ENCODE results near the gene PDE4D. TPM values are rescaled to one million over a fixed set of nuclear protein-coding genes. Genes with fewer than 3 reads are reported as not detected.

Gene PDE4D
- polyA plus RNA-seq, 1 donor (not counting 4 experiments of a cell fraction or from before 2014, with no cell fraction given): 3.6 TPM

- Histone ChIP-seq H4K20me1 (ENCODE audit: control insufficient read depth, extremely low read depth, insufficient read depth, low read length) (no peaks in the 10 kb centered on the region), H3K27me3 (ENCODE audit: control insufficient read depth, extremely low read depth, insufficient read depth, low read length) (no peaks in the 10 kb centered on the region), H3K9me1 (ENCODE audit: control insufficient read depth, extremely low read depth, insufficient read depth, low read length) (no peaks in the 10 kb centered on the region), H3K9me3 (ENCODE audit: control insufficient read depth, low read depth, low read length) (no peaks in the 10 kb centered on the region), H3K4me1 (ENCODE audit: control insufficient read depth, extremely low read depth, insufficient read depth, low read length) (no peaks in the 10 kb centered on the region), H2AFZ (ENCODE audit: control insufficient read depth, low read length) (no peak overlapping the region), H3K27ac (ENCODE audit: control insufficient read depth, insufficient read depth, low read length) (no peak overlapping the region), H3K79me2 (ENCODE audit: control insufficient read depth, insufficient read depth, low read length) (no peaks in the 10 kb centered on the region), H3K9ac (ENCODE audit: control insufficient read depth, extremely low read depth, insufficient read depth, low read length) (no peak overlapping the region), H3K4me3 (ENCODE audit: control insufficient read depth in 2 of 3, extremely low read depth in 1 of 3, insufficient read depth in 2 of 3, low read depth in 1 of 3, low read length in 3 of 3) (no peak overlapping the region), H3K36me3 (ENCODE audit: control insufficient read depth in 2 of 2, extremely low read depth in 1 of 2, insufficient read depth in 2 of 2, low read length in 2 of 2) (no peaks in the 10 kb centered on the region), H3K4me2 (ENCODE audit: control insufficient read depth, extremely low read depth, insufficient read depth, low read depth, low read length) (no peak overlapping the region)
- no peak for DNase-seq (ENCODE audit: low read depth, low spot score)
- TF ChIP-seq CTCF (optimal IDR thresholded peaks at IDR 0.05 in 1 of 3, IDR thresholded peaks at IDR 0.05 in 1 of 3, conservative IDR thresholded peaks at IDR 0.05 in 1 of 3; ENCODE audit: extremely low read depth in 1 of 3, insufficient read depth in 2 of 3, low read length in 3 of 3) (no peak), EZH2 (IDR thresholded peaks at IDR 0.05; ENCODE audit: low read length) (no peak)
- no peak for FAIRE-seq
- dilution Hi-C loops (cut with MboI; ENCODE audit: extremely low pct_ligation_motif_present, low sequenced_read_pairs): no loop called here
These were observed 925.2 kb downstream of the PDE4D start for GRCh38 chr5:58968350-58968749.

DNA sequence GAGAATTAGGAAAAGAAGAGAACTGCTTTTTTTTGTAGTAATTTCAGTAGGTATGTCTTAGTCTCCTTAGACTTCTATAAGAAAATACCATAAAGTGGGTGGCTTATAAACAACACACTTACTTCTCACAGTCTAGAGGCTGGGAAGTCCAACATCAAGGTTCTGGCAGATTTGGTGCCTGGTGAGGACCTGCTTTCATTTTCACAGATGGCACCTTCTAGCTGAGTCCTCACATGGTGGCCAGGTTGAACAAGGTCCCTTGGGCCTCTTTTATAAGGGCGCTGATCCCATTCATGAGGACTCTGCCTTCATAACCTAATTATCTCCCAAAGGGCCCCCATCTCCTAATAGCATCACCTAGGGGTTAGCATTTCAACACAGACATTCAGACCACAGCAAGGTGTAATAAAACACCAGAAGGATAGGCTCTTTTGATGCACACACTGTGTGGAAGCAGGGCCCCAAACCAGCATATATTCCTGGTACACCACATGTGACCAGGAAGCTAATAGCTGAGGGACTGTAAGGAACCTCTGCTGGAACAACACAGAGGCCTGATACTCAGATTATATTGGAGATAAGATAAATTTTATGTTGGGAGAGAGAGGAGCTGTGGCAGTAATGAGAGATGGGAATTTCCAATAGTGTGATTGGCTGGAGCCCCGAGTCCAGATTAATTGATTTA, 925.8 kb downstream of the PDE4D start:
- H3K4me3 ChIP-seq (ENCODE audit: control insufficient read depth in 2 of 3, extremely low read depth in 1 of 3, insufficient read depth in 2 of 3, low read depth in 1 of 3, low read length in 3 of 3): no peak overlapping the region
- DNase-seq (ENCODE audit: low read depth, low spot score) (no peak), FAIRE-seq (no peak)
- H4K20me1 ChIP-seq (ENCODE audit: control insufficient read depth, extremely low read depth, insufficient read depth, low read length): no peaks in the 10 kb centered on the region
- H3K36me3 ChIP-seq (ENCODE audit: control insufficient read depth in 2 of 2, extremely low read depth in 1 of 2, insufficient read depth in 2 of 2, low read length in 2 of 2): no peaks in the 10 kb centered on the region
- H3K9me1 ChIP-seq (ENCODE audit: control insufficient read depth, extremely low read depth, insufficient read depth, low read length): no peaks in the 10 kb centered on the region
- no peaks in the 10 kb centered on the region for H3K79me2 ChIP-seq (ENCODE audit: control insufficient read depth, insufficient read depth, low read length)
- H3K4me2 ChIP-seq (ENCODE audit: control insufficient read depth, extremely low read depth, insufficient read depth, low read depth, low read length): no peak overlapping the region
- H3K9ac ChIP-seq (ENCODE audit: control insufficient read depth, extremely low read depth, insufficient read depth, low read length): no peak overlapping the region
- dilution Hi-C loops (cut with MboI; ENCODE audit: extremely low pct_ligation_motif_present, low sequenced_read_pairs): no loop called here
- H3K4me1 ChIP-seq (ENCODE audit: control insufficient read depth, extremely low read depth, insufficient read depth, low read length): no peaks in the 10 kb centered on the region
- no peak overlapping the region for H2AFZ ChIP-seq (ENCODE audit: control insufficient read depth, low read length)
- no peaks in the 10 kb centered on the region for H3K27me3 ChIP-seq (ENCODE audit: control insufficient read depth, extremely low read depth, insufficient read depth, low read length)
- no peaks in the 10 kb centered on the region for H3K9me3 ChIP-seq (ENCODE audit: control insufficient read depth, low read depth, low read length)
- TF ChIP-seq EZH2 (IDR thresholded peaks at IDR 0.05; ENCODE audit: low read length): no peak
- TF ChIP-seq CTCF (optimal IDR thresholded peaks at IDR 0.05 in 1 of 3, IDR thresholded peaks at IDR 0.05 in 1 of 3, conservative IDR thresholded peaks at IDR 0.05 in 1 of 3; ENCODE audit: extremely low read depth in 1 of 3, insufficient read depth in 2 of 3, low read length in 3 of 3): no peak
- H3K27ac ChIP-seq (ENCODE audit: control insufficient read depth, insufficient read depth, low read length): no peak overlapping the region
